HCT116 (cell line): ENCODE measurements around the gene DPY19L3. TPM values are rescaled to one million over a fixed set of nuclear protein-coding genes. Genes with fewer than 3 reads are reported as not detected.

Experiments
- ATAC-seq: fragments of 200-7000 bp; cut with Tn5 transposase; 2 replicates; pipeline ENCODE4 v1.9.1; 2020; ENCODE audit warnings: mild to moderate bottlenecking, moderate library complexity
- BruUV-seq: library from RNA; stranded (reverse); fragments of 400-500 nt; replicated peaks from 2 replicates; lab custom pipeline; 2021; lab: Mats Ljungman, UMichigan
- CTCF ChIA-PET: fragments of 300-600 bp; sonication (Branson Sonifier 250); formaldehyde crosslinking; loops from one replicate; lab custom pipeline; 2021; ENCODE audit warnings: antibody characterized with exemption; lab: Charles Lee
- POLR2A ChIA-PET: fragments of 300-600, 350-600 bp; sonication (Branson Sonifier 250); formaldehyde crosslinking; loops from one replicate; lab custom pipeline; 2021; ENCODE audit warnings: antibody characterized with exemption; lab: Charles Lee
- RAD21 ChIA-PET, 2 experiments: fragments of 300-600 bp; sonication (Branson Sonifier 250); formaldehyde crosslinking; loops; one replicate each; lab custom pipeline; 2023; ENCODE audit warnings: low total read pairs in 2 of 2; ENCODE audit not compliant: uncharacterized antibody in 2 of 2, unreplicated experiment in 2 of 2, low non-redundant PET in 1 of 2; lab: Charles Lee
- DNase-seq: peaks from one replicate; pipeline ENCODE4 v3.0.0-alpha.2; 2010; ENCODE audit warnings: low read depth, low spot score
- H2AFZ ChIP-seq: fragments of 200-600 bp; shearing (Covaris generic), sonication (generic); 2 replicates; pipeline ENCODE4 v1.6.1; 2017; ENCODE audit warnings: low read depth, mixed run types, mixed read lengths, antibody characterized with exemption, low read length; ENCODE audit not compliant: poor library complexity, severe bottlenecking
- H3K27ac ChIP-seq: 2 replicates; pipeline ENCODE4 v1.5.1; 2012; ENCODE audit warnings: low read depth, low read length
- H3K27me3 ChIP-seq: fragments of 200-600 bp; sonication (generic); 2 replicates; pipeline ENCODE4 v1.6.1; 2016; ENCODE audit warnings: mixed run types, low read length, mixed read lengths; ENCODE audit not compliant: insufficient read depth
- H3K36me3 ChIP-seq, 2 experiments: fragments of 200-500 bp in 1 of 2; fragments of 200-600 bp in 1 of 2; sonication (Bioruptor generic) in 1 of 2; sonication (generic) in 1 of 2; 2 replicates each; pipeline versions ENCODE4 v1.5.1 to v1.6.1; 2014 to 2016; ENCODE audit warnings: low read length in 2 of 2, inconsistent platforms in 1 of 2, mixed read lengths in 1 of 2, mixed run types in 1 of 2; ENCODE audit not compliant: insufficient read depth in 2 of 2, control insufficient read depth in 1 of 2
- H3K4me1 ChIP-seq, 2 experiments: fragments of 200-600 bp in 1 of 2; sonication (generic) in 1 of 2; 2 replicates each; pipeline versions ENCODE4 v1.5.1 to v1.6.1; 2012 to 2017; ENCODE audit warnings: low read length in 2 of 2, inconsistent platforms in 1 of 2, mild to moderate bottlenecking in 1 of 2, mixed read lengths in 1 of 2, mixed run types in 1 of 2, moderate library complexity in 1 of 2; ENCODE audit not compliant: insufficient read depth in 2 of 2, control insufficient read depth in 1 of 2
- H3K4me2 ChIP-seq: fragments of 200-600 bp; sonication (generic); 2 replicates; pipeline ENCODE4 v1.6.1; 2017; ENCODE audit warnings: mixed run types, low read length, mixed read lengths
- H3K4me3 ChIP-seq, 2 experiments: fragments of 200-600 bp in 1 of 2; sonication (generic) in 1 of 2; replicated peaks in 1 of 2; 2 replicates each; pipeline ENCODE4 v1.5.1; 2011 to 2016; ENCODE audit warnings: low read length in 2 of 2, control low read depth in 1 of 2, low read depth in 1 of 2, mild to moderate bottlenecking in 1 of 2, mixed read lengths in 1 of 2, mixed run types in 1 of 2
- H3K79me2 ChIP-seq: fragments of 200-600 bp; sonication (generic); 2 replicates; pipeline ENCODE4 v1.6.1; 2017; ENCODE audit warnings: mild to moderate bottlenecking, mixed run types, low read length, moderate library complexity, mixed read lengths; ENCODE audit not compliant: insufficient read depth
- H3K9ac ChIP-seq: fragments of 200-600 bp; sonication (generic); 2 replicates; pipeline ENCODE4 v1.6.1; 2016; ENCODE audit warnings: low read length, mixed read lengths
- H3K9me2 ChIP-seq: fragments of 200-600 bp; sonication (generic), shearing (Covaris generic); 2 replicates; pipeline ENCODE4 v1.6.1; 2017; ENCODE audit warnings: mixed run types, mild to moderate bottlenecking, moderate library complexity; ENCODE audit not compliant: insufficient read depth
- H3K9me3 ChIP-seq, 2 experiments: fragments of 200-500 bp in 1 of 2; fragments of 200-600 bp in 1 of 2; sonication (Bioruptor generic) in 1 of 2; sonication (generic) in 1 of 2; 2 replicates each; pipeline ENCODE4 v1.6.1; 2014 to 2017; ENCODE audit warnings: low read length in 2 of 2, mixed read lengths in 2 of 2, inconsistent platforms in 1 of 2, low read depth in 1 of 2, mild to moderate bottlenecking in 1 of 2, mixed run types in 1 of 2, moderate library complexity in 1 of 2; ENCODE audit not compliant: control insufficient read depth in 1 of 2, insufficient read depth in 1 of 2
- H4K20me1 ChIP-seq: fragments of 200-600 bp; sonication (generic), shearing (Covaris generic); 2 replicates; pipeline ENCODE4 v1.6.1; 2017; ENCODE audit warnings: mixed run types, mild to moderate bottlenecking, moderate library complexity; ENCODE audit not compliant: insufficient read depth
- CEBPB ChIP-seq: IDR thresholded peaks from 2 replicates; pipeline ENCODE4 v1.6.1; 2012; ENCODE audit warnings: low read depth
- EGR1 ChIP-seq: IDR thresholded peaks from 2 replicates; pipeline ENCODE4 v1.6.1; 2012; ENCODE audit warnings: low read depth
- ELF1 ChIP-seq: IDR thresholded peaks from 2 replicates; pipeline ENCODE4 v1.6.1; 2012; ENCODE audit warnings: low read depth, borderline replicate concordance
- EZH2phosphoT487 ChIP-seq: fragments of 200-600 bp; IDR thresholded peaks from 2 replicates; pipeline ENCODE4 v1.6.1; 2018; ENCODE audit warnings: antibody characterized with exemption, borderline replicate concordance
- JUND ChIP-seq: IDR thresholded peaks from 2 replicates; pipeline ENCODE4 v1.6.1; 2012
- POLR2AphosphoS5 ChIP-seq: IDR thresholded peaks from 2 replicates; pipeline ENCODE4 v1.6.1; 2011; ENCODE audit warnings: mild to moderate bottlenecking, low read depth, low read length, moderate library complexity
- RAD21 ChIP-seq: IDR thresholded peaks from 2 replicates; pipeline ENCODE4 v1.6.1; 2012; ENCODE audit warnings: low read depth, mild to moderate bottlenecking
- REST ChIP-seq: IDR thresholded peaks from 2 replicates; pipeline ENCODE4 v1.6.1; 2012; ENCODE audit warnings: low read depth
- SIN3A ChIP-seq: IDR thresholded peaks from 2 replicates; pipeline ENCODE4 v1.6.1; 2012; ENCODE audit warnings: low read depth
- SRF ChIP-seq: IDR thresholded peaks from 2 replicates; pipeline ENCODE4 v1.6.1; 2012; ENCODE audit warnings: low read depth
- TCF7L2 ChIP-seq: IDR thresholded peaks from 2 replicates; pipeline ENCODE4 v1.7.0; 2011; ENCODE audit warnings: borderline replicate concordance, inconsistent platforms; ENCODE audit not compliant: insufficient read depth, insufficient read length; ENCODE audit errors: extremely low read depth
- ZBTB33 ChIP-seq: IDR thresholded peaks from 2 replicates; pipeline ENCODE4 v1.6.1; 2011; ENCODE audit warnings: mild to moderate bottlenecking, low read length, moderate library complexity; ENCODE audit not compliant: insufficient replicate concordance; ENCODE audit errors: extremely low read depth
- ZFX ChIP-seq: fragments of 450-650 bp; IDR thresholded peaks from 2 replicates; pipeline ENCODE4 v1.6.1; 2017
- ZNF274 ChIP-seq: fragments of 200-500 bp; sonication (Bioruptor generic); IDR thresholded peaks from 2 replicates; pipeline ENCODE4 v1.6.1; 2014; ENCODE audit warnings: mild to moderate bottlenecking, low read depth, low read length, inconsistent platforms
- intact Hi-C: fragments of 100-400 bp; cut with micrococcal nuclease; formaldehyde crosslinking; loops from 2 replicates; pipeline ENCODE4 v1.10.0; 2022
- total RNA-seq: library from RNA; stranded (reverse); gene quantifications from one replicate; pipeline ENCODE4 v1.2.1, GENCODE V29; 2021; ENCODE audit not compliant: unreplicated experiment

Gene DPY19L3
- total RNA-seq, 1 experiment from 2014 or later: 14.5 TPM

- Histone ChIP-seq H3K79me2 (no peaks in the 10 kb centered on the region), H3K4me3 (no peak overlapping the region), H3K9me3 (no peaks in the 10 kb centered on the region), H3K4me1 (peaks cover 0 to 15% of the 10 kb centered on the region in 2 experiments; a peak in 2 of 4 replicates), H4K20me1 (no peaks in the 10 kb centered on the region), H3K9ac (no peak overlapping the region), H2AFZ (no peak overlapping the region), H3K27me3 (no peaks in the 10 kb centered on the region), H3K27ac (no peak overlapping the region), H3K4me2 (no peak overlapping the region), H3K9me2 (no peaks in the 10 kb centered on the region), H3K36me3 (no peaks in the 10 kb centered on the region)
- DNase-seq: no peak
- ChIA-PET RAD21 (no interaction called here), POLR2A (no interaction called here), CTCF (no interaction called here)
- BruUV-seq: no TSS peak
- no peak for ATAC-seq
- TF ChIP-seq CEBPB (no peak), EZH2phosphoT487 (no peak), ZBTB33 (no peak), SIN3A (no peak), JUND (no peak), ELF1 (no peak), REST (no peak), POLR2AphosphoS5 (no peak), RAD21 (no peak), EGR1 (no peak), SRF (no peak), TCF7L2 (no peak), ZFX (no peak), ZNF274 (no peak)
- intact Hi-C loops: no loop called here
Measured at GRCh38 chr19:32392901-32393300, 12.7 kb upstream of the DPY19L3 start.
